SK-N-SH (cell line): ENCODE results near the gene CYP1A1. TPM values are rescaled to one million over a fixed set of nuclear protein-coding genes. Genes with fewer than 3 reads are reported as not detected.
A peak's percentile ranks its signal among the peaks of the same experiment; 100 is the strongest.

Experiments used
- CTCF ChIA-PET: fragments of 300-600, 350-600 bp; formaldehyde crosslinking; extraction: SDS; loops from one replicate; lab custom pipeline; 2021; lab: Yijun Ruan, JAX
- POLR2A ChIA-PET: fragments of 350-600 bp; sonication (Branson Sonifier 250); formaldehyde crosslinking; extraction: SDS; loops from one replicate; lab custom pipeline; 2020; ENCODE audit warnings: antibody characterized with exemption, inconsistent platforms; lab: Yijun Ruan, JAX
- DNase-seq: peaks from one replicate; pipeline ENCODE4 v3.0.0; 2012
- H2AFZ ChIP-seq: fragments of 200-600 bp; sonication (generic); 2 replicates; pipeline ENCODE4 v1.8.1; 2016; ENCODE audit warnings: antibody characterized with exemption, mild to moderate bottlenecking, low read depth
- H3F3A ChIP-seq: fragments of 200-600 bp; sonication (generic); replicated peaks from 2 replicates; pipeline ENCODE3; 2016; ENCODE audit warnings: antibody characterized with exemption, mild to moderate bottlenecking; ENCODE audit not compliant: insufficient read depth
- H3K27ac ChIP-seq, 2 experiments: fragments of 200-500 bp in 1 of 2; fragments of 200-600 bp in 1 of 2; sonication (Bioruptor generic) in 1 of 2; sonication (generic), shearing (Covaris generic) in 1 of 2; 2 replicates each; pipeline versions ENCODE4 v1.5.1 to v1.6.1; 2014 to 2016; ENCODE audit warnings: low read depth in 2 of 2, inconsistent platforms in 1 of 2, low read length in 1 of 2, mild to moderate bottlenecking in 1 of 2, mixed read lengths in 1 of 2
- H3K27me3 ChIP-seq: fragments of 200-600 bp; sonication (generic), shearing (Covaris generic); 2 replicates; pipeline ENCODE4 v1.6.1; 2016; ENCODE audit warnings: mixed run types; ENCODE audit not compliant: insufficient read depth
- H3K36me3 ChIP-seq, 2 experiments: fragments of 200-500 bp in 1 of 2; fragments of 200-600 bp in 1 of 2; sonication (Bioruptor generic) in 1 of 2; sonication (generic) in 1 of 2; replicated peaks in 1 of 2; 2 replicates each; pipeline versions ENCODE3 to v1.5.1; 2014 to 2016; ENCODE audit warnings: low read length in 1 of 2, mild to moderate bottlenecking in 1 of 2; ENCODE audit not compliant: insufficient read depth in 2 of 2, control insufficient read depth in 1 of 2
- H3K4me1 ChIP-seq, 2 experiments: fragments of 200-500 bp in 1 of 2; fragments of 200-600 bp in 1 of 2; sonication (Bioruptor generic) in 1 of 2; sonication (generic), shearing (Covaris generic) in 1 of 2; 2 replicates each; pipeline versions ENCODE4 v1.5.1 to v1.6.1; 2014 to 2016; ENCODE audit warnings: low read depth in 1 of 2, low read length in 1 of 2, mixed run types in 1 of 2; ENCODE audit not compliant: insufficient read depth in 2 of 2, control insufficient read depth in 1 of 2
- H3K4me2 ChIP-seq: fragments of 200-600 bp; sonication (generic), shearing (Covaris generic); 2 replicates; pipeline ENCODE4 v1.6.1; 2017; ENCODE audit warnings: mixed run types
- H3K4me3 ChIP-seq, 2 experiments: fragments of 200-500 bp in 1 of 2; fragments of 200-600 bp in 1 of 2; sonication (Bioruptor generic) in 1 of 2; sonication (generic), shearing (Covaris generic) in 1 of 2; 2 replicates each; pipeline versions ENCODE4 v1.5.1 to v1.8.1; 2014 to 2016; ENCODE audit warnings: low read depth in 2 of 2, inconsistent platforms in 1 of 2, low read length in 1 of 2, mild to moderate bottlenecking in 1 of 2, mixed read lengths in 1 of 2, moderate library complexity in 1 of 2
- H3K79me2 ChIP-seq: fragments of 200-600 bp; sonication (generic); 2 replicates; pipeline ENCODE4 v1.8.1; 2017; ENCODE audit warnings: mild to moderate bottlenecking; ENCODE audit not compliant: insufficient read depth
- H3K9ac ChIP-seq: fragments of 200-600 bp; sonication (generic); 2 replicates; pipeline ENCODE4 v1.6.1; 2017; ENCODE audit warnings: mixed run types
- H3K9me2 ChIP-seq: fragments of 200-600 bp; sonication (generic); 2 replicates; pipeline ENCODE4 v1.6.1; 2017; ENCODE audit warnings: mixed run types
- H3K9me3 ChIP-seq: fragments of 200-600 bp; sonication (generic); 2 replicates; pipeline ENCODE4 v1.6.1; 2017; ENCODE audit warnings: mixed run types, mild to moderate bottlenecking, moderate library complexity
- H4K20me1 ChIP-seq: fragments of 200-600 bp; sonication (generic); 2 replicates; pipeline ENCODE4 v1.6.1; 2017; ENCODE audit warnings: mild to moderate bottlenecking, mixed run types; ENCODE audit not compliant: insufficient read depth
- EZH2phosphoT487 ChIP-seq: fragments of 200-600 bp; sonication (generic); IDR thresholded peaks from 2 replicates; pipeline ENCODE4 v1.6.1; 2017; ENCODE audit warnings: low read depth, mixed run types, mild to moderate bottlenecking, antibody characterized with exemption, moderate library complexity, borderline replicate concordance
- FOSL2 ChIP-seq: IDR thresholded peaks from 2 replicates; pipeline ENCODE4 v1.4.0; 2012; ENCODE audit warnings: low read depth, mild to moderate bottlenecking, moderate library complexity, borderline replicate concordance
- FOXJ3 ChIP-seq: sonication (generic); formaldehyde crosslinking; IDR thresholded peaks from 2 replicates; pipeline ENCODE4 v1.5.1; 2020; ENCODE audit warnings: mild to moderate bottlenecking, missing genetic modification reagents
- MXI1 ChIP-seq: IDR thresholded peaks from 2 replicates; pipeline ENCODE4 v1.6.1; 2012; ENCODE audit warnings: mild to moderate bottlenecking, low read depth, low read length, improper control_type of control experiment
- NFIC ChIP-seq: IDR thresholded peaks from 2 replicates; pipeline ENCODE4 v1.4.0; 2012; ENCODE audit warnings: borderline replicate concordance
- NRF1 ChIP-seq: IDR thresholded peaks from 2 replicates; pipeline ENCODE4 v1.6.1; 2012; ENCODE audit warnings: low read depth, mild to moderate bottlenecking, low read length
- RAD21 ChIP-seq: IDR thresholded peaks from 2 replicates; pipeline ENCODE4 v1.6.1; 2012; ENCODE audit warnings: mild to moderate bottlenecking, low read length
- RFX5 ChIP-seq: IDR thresholded peaks from 2 replicates; pipeline ENCODE4 v1.6.1; 2012; ENCODE audit warnings: mild to moderate bottlenecking, improper control_type of control experiment, low read length
- SMC3 ChIP-seq: IDR thresholded peaks from 2 replicates; pipeline ENCODE4 v1.6.1; 2012; ENCODE audit warnings: low read depth, low read length, improper control_type of control experiment
- TCF12 ChIP-seq: IDR thresholded peaks from 2 replicates; pipeline ENCODE4 v1.4.0; 2012
- WGBS: methylation state at CpG from one replicate; pipeline ENCODE4 v1.1.6; 2017; ENCODE audit warnings: low lambda C conversion rate; 5-methylcytosine and 5-hydroxymethylcytosine counted together
- polyA plus RNA-seq, 3 experiments: library from polyadenylated mRNA; depleted of rRNA; stranded (reverse); fragments of >200 nt; gene quantifications; 2 replicates each; pipeline ENCODE4 v1.2.3, GENCODE V29; 2012
- TF ChIP-seq, protein P1 (sequence below): fragments of 150-350 bp; IDR thresholded peaks from 2 replicates; pipeline ENCODE4 v1.6.1; 2017; ENCODE audit warnings: antibody characterized with exemption, low read length, low read depth, borderline replicate concordance
- TF ChIP-seq, protein P2 (sequence below): IDR thresholded peaks from 2 replicates; pipeline ENCODE4 v1.6.1; 2012; ENCODE audit warnings: mild to moderate bottlenecking, low read depth, low read length, moderate library complexity
- TF ChIP-seq, protein P3 (sequence below): IDR thresholded peaks from 2 replicates; pipeline ENCODE4 v1.4.0; 2012; ENCODE audit warnings: low read depth
- TF ChIP-seq, protein P4 (sequence below): IDR thresholded peaks from 2 replicates; pipeline ENCODE4 v1.4.0; 2012; ENCODE audit warnings: low read depth, borderline replicate concordance

The CYP1A1 gene
- polyA plus RNA-seq, 1 of the 3 experiments (the other 2 are of a cell fraction): 0.07 TPM

DNA sequence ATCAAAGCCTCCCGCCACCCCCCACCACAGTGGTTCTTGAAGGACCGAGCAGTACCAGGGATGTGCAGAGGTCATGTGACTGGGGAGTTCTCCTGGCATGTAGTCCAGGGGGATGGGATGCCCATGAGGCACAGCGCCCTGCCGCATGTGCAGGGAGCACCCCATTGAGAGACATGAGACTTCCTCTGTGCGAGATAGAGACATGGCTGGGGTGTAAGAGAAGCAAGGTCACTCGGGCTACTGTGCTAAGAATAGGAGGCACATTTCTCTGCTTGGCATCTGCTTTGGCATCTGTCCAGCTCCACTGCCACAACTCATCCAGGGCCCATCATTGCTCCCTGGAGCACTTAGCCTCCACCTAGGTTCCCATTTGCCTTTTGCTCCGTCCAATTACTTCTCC is 2.4 kb upstream of the CYP1A1 start (continued):
- TF ChIP-seq, protein P1, sequence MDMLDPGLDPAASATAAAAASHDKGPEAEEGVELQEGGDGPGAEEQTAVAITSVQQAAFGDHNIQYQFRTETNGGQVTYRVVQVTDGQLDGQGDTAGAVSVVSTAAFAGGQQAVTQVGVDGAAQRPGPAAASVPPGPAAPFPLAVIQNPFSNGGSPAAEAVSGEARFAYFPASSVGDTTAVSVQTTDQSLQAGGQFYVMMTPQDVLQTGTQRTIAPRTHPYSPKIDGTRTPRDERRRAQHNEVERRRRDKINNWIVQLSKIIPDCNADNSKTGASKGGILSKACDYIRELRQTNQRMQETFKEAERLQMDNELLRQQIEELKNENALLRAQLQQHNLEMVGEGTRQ: no peak
- TF ChIP-seq FOSL2 (no peak), SMC3 (no peak)
- TF ChIP-seq, protein P2, sequence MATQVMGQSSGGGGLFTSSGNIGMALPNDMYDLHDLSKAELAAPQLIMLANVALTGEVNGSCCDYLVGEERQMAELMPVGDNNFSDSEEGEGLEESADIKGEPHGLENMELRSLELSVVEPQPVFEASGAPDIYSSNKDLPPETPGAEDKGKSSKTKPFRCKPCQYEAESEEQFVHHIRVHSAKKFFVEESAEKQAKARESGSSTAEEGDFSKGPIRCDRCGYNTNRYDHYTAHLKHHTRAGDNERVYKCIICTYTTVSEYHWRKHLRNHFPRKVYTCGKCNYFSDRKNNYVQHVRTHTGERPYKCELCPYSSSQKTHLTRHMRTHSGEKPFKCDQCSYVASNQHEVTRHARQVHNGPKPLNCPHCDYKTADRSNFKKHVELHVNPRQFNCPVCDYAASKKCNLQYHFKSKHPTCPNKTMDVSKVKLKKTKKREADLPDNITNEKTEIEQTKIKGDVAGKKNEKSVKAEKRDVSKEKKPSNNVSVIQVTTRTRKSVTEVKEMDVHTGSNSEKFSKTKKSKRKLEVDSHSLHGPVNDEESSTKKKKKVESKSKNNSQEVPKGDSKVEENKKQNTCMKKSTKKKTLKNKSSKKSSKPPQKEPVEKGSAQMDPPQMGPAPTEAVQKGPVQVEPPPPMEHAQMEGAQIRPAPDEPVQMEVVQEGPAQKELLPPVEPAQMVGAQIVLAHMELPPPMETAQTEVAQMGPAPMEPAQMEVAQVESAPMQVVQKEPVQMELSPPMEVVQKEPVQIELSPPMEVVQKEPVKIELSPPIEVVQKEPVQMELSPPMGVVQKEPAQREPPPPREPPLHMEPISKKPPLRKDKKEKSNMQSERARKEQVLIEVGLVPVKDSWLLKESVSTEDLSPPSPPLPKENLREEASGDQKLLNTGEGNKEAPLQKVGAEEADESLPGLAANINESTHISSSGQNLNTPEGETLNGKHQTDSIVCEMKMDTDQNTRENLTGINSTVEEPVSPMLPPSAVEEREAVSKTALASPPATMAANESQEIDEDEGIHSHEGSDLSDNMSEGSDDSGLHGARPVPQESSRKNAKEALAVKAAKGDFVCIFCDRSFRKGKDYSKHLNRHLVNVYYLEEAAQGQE: no peak
- TF ChIP-seq, protein P3, sequence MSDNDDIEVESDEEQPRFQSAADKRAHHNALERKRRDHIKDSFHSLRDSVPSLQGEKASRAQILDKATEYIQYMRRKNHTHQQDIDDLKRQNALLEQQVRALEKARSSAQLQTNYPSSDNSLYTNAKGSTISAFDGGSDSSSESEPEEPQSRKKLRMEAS: no peak
- TF ChIP-seq, all 33 proteins: peak for 0

DNA sequence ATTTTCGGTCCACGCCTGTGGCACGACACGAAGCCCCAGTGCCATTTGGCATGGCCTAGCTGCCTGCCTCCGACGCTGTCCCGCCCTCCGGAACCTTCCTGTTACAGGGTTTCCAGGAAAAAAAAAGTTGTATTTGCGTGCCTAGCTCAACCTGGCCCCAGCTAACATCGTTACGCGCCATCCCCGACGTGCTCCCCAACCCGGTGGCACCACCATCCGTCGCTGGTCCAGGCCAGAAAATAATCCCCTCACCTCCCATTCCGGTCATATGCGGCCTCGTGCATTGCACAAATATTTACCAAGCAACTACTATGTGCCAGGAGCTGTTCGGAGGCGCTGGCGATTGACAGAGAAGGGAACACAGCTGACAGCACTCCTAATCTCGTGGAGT is 1.4 kb upstream of the CYP1A1 start:
- no peak overlapping the region for H3K9ac ChIP-seq

More for the DNA sequence above, 1.4 kb upstream of the CYP1A1 start:
- no peak for DNase-seq
- TF ChIP-seq FOXJ3 (CRISPR knock-in tag): no peak
- no peak for TF ChIP-seq MXI1
- TF ChIP-seq RAD21: no peak
- TF ChIP-seq, protein P4, sequence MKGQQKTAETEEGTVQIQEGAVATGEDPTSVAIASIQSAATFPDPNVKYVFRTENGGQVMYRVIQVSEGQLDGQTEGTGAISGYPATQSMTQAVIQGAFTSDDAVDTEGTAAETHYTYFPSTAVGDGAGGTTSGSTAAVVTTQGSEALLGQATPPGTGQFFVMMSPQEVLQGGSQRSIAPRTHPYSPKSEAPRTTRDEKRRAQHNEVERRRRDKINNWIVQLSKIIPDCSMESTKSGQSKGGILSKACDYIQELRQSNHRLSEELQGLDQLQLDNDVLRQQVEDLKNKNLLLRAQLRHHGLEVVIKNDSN: no peak
- no peak for TF ChIP-seq EZH2phosphoT487
- TF ChIP-seq NRF1: no peak
- TF ChIP-seq RFX5: no peak
- TF ChIP-seq, protein P3: no peak
- no peak for TF ChIP-seq TCF12
- no peak for TF ChIP-seq NFIC
- Histone ChIP-seq H2AFZ (0 out of 2 replicates have a peak overlapping the region, but pooled peaks have one; percentile 95), H3K36me3 (no peaks in the 10 kb centered on the region), H3K27ac (no peak overlapping the region), H3K4me3 (peak overlapping the region; percentile 57 to 73), H3K4me1 (peaks cover 0 to 7% of the 10 kb centered on the region in 2 experiments; a peak in 1 of 4 replicates), H3F3A (no peaks in the 10 kb centered on the region), H3K79me2 (no peaks in the 10 kb centered on the region), H3K27me3 (peaks cover 24% of the 10 kb centered on the region), H3K9me2 (no peaks in the 10 kb centered on the region), H3K9me3 (no peaks in the 10 kb centered on the region), H4K20me1 (no peaks in the 10 kb centered on the region), H3K4me2 (0 out of 2 replicates have a peak overlapping the region, but pooled peaks have one; percentile 93)
- ChIA-PET POLR2A (no interaction called here), CTCF (interaction anchor here (1.1 to 5.1 kb wide), 4 partner anchors 21 to 96 kb away, joined by 3 to 32 read pairs (median 4); no protein-coding TSS in a partner anchor)
- 89% methylated on average over 16 of the region's 24 CpGs for WGBS
